GM12891 (cell line): ENCODE results near the gene CREB5.

ENCODE experiments used
- PAX5 ChIP-seq: IDR thresholded peaks from 2 replicates; pipeline ENCODE4 v1.6.1; 2011; ENCODE audit warnings: low read length, moderate library complexity, mild to moderate bottlenecking; ENCODE audit not compliant: insufficient read depth, severe bottlenecking
- POLR2A ChIP-seq: IDR thresholded peaks from 2 replicates; pipeline ENCODE4 v1.6.1; 2011; ENCODE audit warnings: low read depth, low read length, control low read depth
- POLR2AphosphoS5 ChIP-seq: IDR thresholded peaks from 2 replicates; pipeline ENCODE4 v1.6.1; 2011; ENCODE audit warnings: low read depth, low read length, control low read depth
- POU2F2 ChIP-seq: IDR thresholded peaks from 2 replicates; pipeline ENCODE4 v1.6.1; 2011; ENCODE audit warnings: low read depth, mild to moderate bottlenecking, control low read depth, low read length, moderate library complexity
- SPI1 ChIP-seq: IDR thresholded peaks from 2 replicates; pipeline ENCODE4 v1.6.1; 2011; ENCODE audit warnings: low read depth, low read length, control low read depth
- TAF1 ChIP-seq: IDR thresholded peaks from 2 replicates; pipeline ENCODE4 v1.6.1; 2011; ENCODE audit warnings: low read depth, low read length, control low read depth

GRCh38 chr7:28835800-28836199 is 423.5 kb downstream of the CREB5 start:
- no peak for TF ChIP-seq POLR2A
- TF ChIP-seq POU2F2 = no peak
- no peak for TF ChIP-seq POLR2AphosphoS5
- no peak for TF ChIP-seq TAF1
- no peak for TF ChIP-seq PAX5
- no peak for TF ChIP-seq SPI1
